GM18508 (cell line): Measurements from ENCODE around the gene CTNNA3.

Source experiments
- ATAC-seq: cut with Tn5 transposase; IDR thresholded peaks from one replicate; pipeline ENCODE4 v1.9.1; 2021; ENCODE audit warnings: moderate number of reproducible peaks; ENCODE audit not compliant: insufficient read depth, unreplicated experiment

Gene CTNNA3

GRCh38 chr10:66792441-66792840 lies 903.6 kb downstream of the CTNNA3 start:
- ATAC-seq = no peak

- ATAC-seq = no peak
Observed at GRCh38 chr10:66788178-66788987, 907.6 kb downstream of the CTNNA3 start.

GRCh38 chr10:66786709-66787108 lies 909.3 kb downstream of the CTNNA3 start:
- ATAC-seq = no peak

- ATAC-seq = no peak
Observed at GRCh38 chr10:66784770-66785169, 911.2 kb downstream of the CTNNA3 start.

- no peak for ATAC-seq
Observed at GRCh38 chr10:66783316-66783715, 912.7 kb downstream of the CTNNA3 start.

GRCh38 chr10:66782776-66783175 lies 913.2 kb downstream of the CTNNA3 start:
- no peak for ATAC-seq

GRCh38 chr10:66782144-66782543 lies 913.9 kb downstream of the CTNNA3 start:
- no peak for ATAC-seq

GRCh38 chr10:66780796-66781195 lies 915.2 kb downstream of the CTNNA3 start:
- no peak for ATAC-seq

- no peak for ATAC-seq
Observed at GRCh38 chr10:66778351-66778750, 917.6 kb downstream of the CTNNA3 start.

GRCh38 chr10:66777665-66778064 lies 918.3 kb downstream of the CTNNA3 start:
- ATAC-seq = no peak

- no peak for ATAC-seq
Observed at GRCh38 chr10:66773472-66773817, 922.5 kb downstream of the CTNNA3 start.

GRCh38 chr10:66772548-66773471 lies 923.2 kb downstream of the CTNNA3 start:
- no peak for ATAC-seq

- ATAC-seq = no peak
Observed at GRCh38 chr10:66767707-66768106, 928.3 kb downstream of the CTNNA3 start.

- ATAC-seq = no peak
Observed at GRCh38 chr10:66762218-66762729, 933.7 kb downstream of the CTNNA3 start.

GRCh38 chr10:66760941-66761340 lies 935.1 kb downstream of the CTNNA3 start:
- ATAC-seq = no peak

GRCh38 chr10:66755474-66755873 lies 940.5 kb downstream of the CTNNA3 start:
- no peak for ATAC-seq

GRCh38 chr10:66752714-66753113 lies 943.3 kb downstream of the CTNNA3 start:
- ATAC-seq = no peak

- no peak for ATAC-seq
Observed at GRCh38 chr10:66748217-66748616, 947.8 kb downstream of the CTNNA3 start.

- no peak for ATAC-seq
Observed at GRCh38 chr10:66747451-66747850, 948.5 kb downstream of the CTNNA3 start.

GRCh38 chr10:66746711-66747110 lies 949.3 kb downstream of the CTNNA3 start:
- ATAC-seq = no peak

- no peak for ATAC-seq
Observed at GRCh38 chr10:66746246-66746645, 949.7 kb downstream of the CTNNA3 start.
